Endothelial cell of umbilical vein (primary cell): Measurements from ENCODE around the gene GRIK3. TPM values are rescaled to one million over a fixed set of nuclear protein-coding genes. Genes with fewer than 3 reads are reported as not detected.

ENCODE experiments used
- BruUV-seq: library from RNA; stranded (reverse); fragments of 400-500 nt; replicated peaks from 2 replicates; lab custom pipeline; 2021; lab: Mats Ljungman, UMichigan
- CTCF ChIA-PET: fragments of 300-600, 350-600 bp; sonication (Branson Sonifier 250); formaldehyde crosslinking; loops from one replicate; lab custom pipeline; 2021; ENCODE audit warnings: antibody characterized with exemption, inconsistent platforms; lab: Charles Lee
- POLR2A ChIA-PET: fragments of 300-600, 350-600 bp; sonication (Branson Sonifier 250); formaldehyde crosslinking; loops from one replicate; lab custom pipeline; 2021; ENCODE audit warnings: antibody characterized with exemption, inconsistent platforms; lab: Charles Lee
- DNase-seq: peaks from one replicate; pipeline ENCODE4 v3.0.0-alpha.2; 2011; ENCODE audit warnings: low read depth, low spot score
- FAIRE-seq: peaks from 2 replicates; lab custom pipeline; 2011; peaks lifted over from hg19 to GRCh38; lab: Jason Lieb, UNC
- H2AFZ ChIP-seq: 2 replicates; pipeline ENCODE4 v1.6.0; 2012; ENCODE audit warnings: low read depth, low read length, control low read depth, inconsistent platforms
- H3K27ac ChIP-seq: 2 replicates; pipeline ENCODE4 v1.5.1; 2011; ENCODE audit warnings: low read depth, mild to moderate bottlenecking, control low read depth, low read length, moderate library complexity; ENCODE audit not compliant: insufficient read depth
- H3K27me3 ChIP-seq, 2 experiments: 2 replicates each; pipeline versions ENCODE4 v1.6.0 to v1.6.1; 2011; ENCODE audit warnings: low read length in 2 of 2, mixed read lengths in 1 of 2; ENCODE audit not compliant: control insufficient read depth in 2 of 2, insufficient read depth in 2 of 2
- H3K36me3 ChIP-seq, 2 experiments: 2 replicates in 1 of 2; 3 replicates in 1 of 2; pipeline ENCODE4 v1.5.1; 2011; ENCODE audit warnings: low read length in 2 of 2, mild to moderate bottlenecking in 1 of 2, moderate library complexity in 1 of 2; ENCODE audit not compliant: control insufficient read depth in 2 of 2, insufficient read depth in 2 of 2; ENCODE audit errors: extremely low read depth in 1 of 2
- H3K4me1 ChIP-seq: 3 replicates; pipeline ENCODE4 v1.5.1; 2011; ENCODE audit warnings: mild to moderate bottlenecking, low read length; ENCODE audit not compliant: control insufficient read depth, insufficient read depth; ENCODE audit errors: extremely low read depth
- H3K4me2 ChIP-seq: 2 replicates; pipeline ENCODE4 v1.6.1; 2011; ENCODE audit warnings: low read length, control low read depth, mixed read lengths; ENCODE audit not compliant: insufficient read depth
- H3K4me3 ChIP-seq, 3 experiments: fragments of 200-600 bp in 1 of 3; sonication (generic), shearing (Covaris generic) in 1 of 3; replicated peaks in 1 of 3; 2 replicates each; pipeline ENCODE4 v1.5.1; 2011 to 2016; ENCODE audit warnings: control low read depth in 3 of 3, low read length in 3 of 3, mild to moderate bottlenecking in 2 of 3, inconsistent platforms in 1 of 3, low read depth in 1 of 3, moderate library complexity in 1 of 3; ENCODE audit not compliant: insufficient read depth in 1 of 3
- H3K79me2 ChIP-seq: 2 replicates; pipeline ENCODE4 v1.6.0; 2012; ENCODE audit warnings: low read length, inconsistent platforms; ENCODE audit not compliant: control insufficient read depth, insufficient read depth
- H3K9ac ChIP-seq: replicated peaks from 2 replicates; pipeline ENCODE3; 2011; ENCODE audit warnings: low read length, control low read depth; ENCODE audit not compliant: insufficient read depth; ENCODE audit errors: extremely low read depth
- H3K9me1 ChIP-seq: replicated peaks from 3 replicates; pipeline ENCODE4 v1.6.0; 2011; ENCODE audit warnings: mild to moderate bottlenecking, low read length; ENCODE audit not compliant: control insufficient read depth, insufficient read depth; ENCODE audit errors: extremely low read depth
- H3K9me3 ChIP-seq: replicated peaks from 2 replicates; pipeline ENCODE4 v1.5.1; 2012; ENCODE audit warnings: low read length, inconsistent platforms; ENCODE audit not compliant: control insufficient read depth, insufficient read depth
- H4K20me1 ChIP-seq: replicated peaks from 2 replicates; pipeline ENCODE3; 2011; ENCODE audit warnings: mild to moderate bottlenecking, low read length; ENCODE audit not compliant: control insufficient read depth, insufficient read depth; ENCODE audit errors: extremely low read depth
- EZH2 ChIP-seq: IDR thresholded peaks from 2 replicates; pipeline ENCODE4 v1.6.1; 2012; ENCODE audit warnings: borderline replicate concordance, low read depth, mild to moderate bottlenecking, moderate library complexity, low read length, inconsistent platforms; ENCODE audit not compliant: severe bottlenecking
- POLR2A ChIP-seq: IDR thresholded peaks from 2 replicates; pipeline ENCODE4 v1.6.1; 2012; ENCODE audit warnings: low read depth, mild to moderate bottlenecking, control low read depth, low read length
- dilution Hi-C: fragments of 300-500 bp; cut with MboI; formaldehyde crosslinking; loops from one replicate; pipeline ENCODE4 v1.15.0; 2019; ENCODE audit warnings: low sequenced_read_pairs; ENCODE audit not compliant: extremely low pct_ligation_motif_present
- intact Hi-C: fragments of 100-400 bp; cut with micrococcal nuclease; formaldehyde crosslinking; loops from one replicate; pipeline ENCODE4 v1.10.0; 2022
- polyA plus RNA-seq, 4 experiments: library from polyadenylated mRNA; depleted of rRNA in 3 of 4; stranded (reverse) in 3 of 4; unstranded in 1 of 4; fragments of >200 nt; gene quantifications; 2 replicates each; pipeline versions ENCODE4 v1.2.1 to v1.2.3, GENCODE V29; 2011 to 2012; ENCODE audit warnings: missing spikeins in 1 of 4
- total RNA-seq: library from RNA; stranded (reverse); gene quantifications from 2 replicates; pipeline ENCODE4 v1.2.3, GENCODE V29; 2021

GRIK3 gene
- total and polyA plus RNA-seq, 2 donors (not counting 3 experiments of a cell fraction or from before 2014, with no cell fraction given) = not detected

- no TSS peak for BruUV-seq
- Histone ChIP-seq H3K9ac (no peak overlapping the region), H3K27ac (no peak overlapping the region), H3K79me2 (no peaks in the 10 kb centered on the region), H2AFZ (no peak overlapping the region), H3K4me2 (no peak overlapping the region), H3K27me3 (no peaks in the 10 kb centered on the region), H3K9me3 (no peaks in the 10 kb centered on the region), H4K20me1 (no peaks in the 10 kb centered on the region), H3K9me1 (no peaks in the 10 kb centered on the region), H3K36me3 (no peaks in the 10 kb centered on the region), H3K4me3 (no peak overlapping the region), H3K4me1 (no peaks in the 10 kb centered on the region)
- dilution Hi-C loops (no loop called here), intact Hi-C loops (no loop called here)
- DNase-seq (no peak), FAIRE-seq (no peak)
- POLR2A ChIA-PET = no interaction called here
- no peak for TF ChIP-seq EZH2
- CTCF ChIA-PET = no interaction called here
Measured at GRCh38 chr1:36814083-36814482, 220.2 kb downstream of the GRIK3 start.

- H3K9ac ChIP-seq = no peak overlapping the region
- H3K4me3 ChIP-seq = no peak overlapping the region
- no peak for TF ChIP-seq POLR2A
- DNase-seq (no peak), FAIRE-seq (no peak)
- peaks cover 9% of the 10 kb centered on the region for H3K4me1 ChIP-seq
- no TSS peak for BruUV-seq
- dilution Hi-C loops = no loop called here
- no peaks in the 10 kb centered on the region for H3K36me3 ChIP-seq
- no peaks in the 10 kb centered on the region for H3K9me1 ChIP-seq
- no peaks in the 10 kb centered on the region for H3K9me3 ChIP-seq
- CTCF ChIA-PET = interaction anchor here (1.0 kb wide), 1 partner anchor 57 kb away, joined by 3 read pairs; no protein-coding TSS in a partner anchor
- no peak overlapping the region for H3K4me2 ChIP-seq
- peaks cover 0 to 6% of the 10 kb centered on the region in 2 experiments for H3K27me3 ChIP-seq
- H3K79me2 ChIP-seq = no peaks in the 10 kb centered on the region
- H4K20me1 ChIP-seq = no peaks in the 10 kb centered on the region
- POLR2A ChIA-PET = no interaction called here
- H3K27ac ChIP-seq = no peak overlapping the region
- intact Hi-C loops = loop anchor here (5.0 to 10.0 kb wide), 2 partner anchors 105 to 518 kb away; no protein-coding TSS in a partner anchor
- no peak overlapping the region for H2AFZ ChIP-seq
Measured at GRCh38 chr1:36807262-36807661, 227.1 kb downstream of the GRIK3 start.
